SJSA1 (cell line): ENCODE data around the gene ZNF814. TPM values are rescaled to one million over a fixed set of nuclear protein-coding genes. Genes with fewer than 3 reads are reported as not detected.

Source experiments
- DNase-seq, 2 experiments: peaks; one replicate each; pipeline ENCODE4 v3.0.0-alpha.2; 2015 to 2020; ENCODE audit warnings: low spot score in 2 of 2, low read depth in 1 of 2
- H3K27ac ChIP-seq: fragments of 250-450 bp; sonication (Bioruptor Pico); 2 replicates; pipeline ENCODE4 v1.5.1; 2020; ENCODE audit warnings: mild to moderate bottlenecking, moderate library complexity
- H3K27me3 ChIP-seq: fragments of 250-450 bp; sonication (Bioruptor Pico); replicated peaks from 2 replicates; pipeline ENCODE4 v1.5.1; 2020; ENCODE audit warnings: mild to moderate bottlenecking, moderate library complexity
- H3K36me3 ChIP-seq: fragments of 250-450 bp; sonication (Bioruptor Pico); 2 replicates; pipeline ENCODE4 v1.5.1; 2020; ENCODE audit warnings: mild to moderate bottlenecking
- H3K4me1 ChIP-seq: fragments of 250-450 bp; sonication (Bioruptor Pico); replicated peaks from 2 replicates; pipeline ENCODE4 v1.6.1; 2021; ENCODE audit warnings: mild to moderate bottlenecking
- H3K4me3 ChIP-seq: fragments of 250-450 bp; sonication (Bioruptor Pico); 2 replicates; pipeline ENCODE4 v1.5.1; 2020; ENCODE audit warnings: mild to moderate bottlenecking
- H3K9me3 ChIP-seq: fragments of 250-450 bp; sonication (Bioruptor Pico); replicated peaks from 2 replicates; pipeline ENCODE4 v1.5.1; 2020; ENCODE audit warnings: mild to moderate bottlenecking
- total RNA-seq: library from RNA; depleted of rRNA; stranded (reverse); fragments of >200 nt; shearing (Covaris generic); gene quantifications from 2 replicates; pipeline ENCODE4 v1.2.3, GENCODE V29; 2014; rRNA removed

The ZNF814 gene
- total RNA-seq, 1 experiment from 2014 or later, result 1.1 TPM

DNA sequence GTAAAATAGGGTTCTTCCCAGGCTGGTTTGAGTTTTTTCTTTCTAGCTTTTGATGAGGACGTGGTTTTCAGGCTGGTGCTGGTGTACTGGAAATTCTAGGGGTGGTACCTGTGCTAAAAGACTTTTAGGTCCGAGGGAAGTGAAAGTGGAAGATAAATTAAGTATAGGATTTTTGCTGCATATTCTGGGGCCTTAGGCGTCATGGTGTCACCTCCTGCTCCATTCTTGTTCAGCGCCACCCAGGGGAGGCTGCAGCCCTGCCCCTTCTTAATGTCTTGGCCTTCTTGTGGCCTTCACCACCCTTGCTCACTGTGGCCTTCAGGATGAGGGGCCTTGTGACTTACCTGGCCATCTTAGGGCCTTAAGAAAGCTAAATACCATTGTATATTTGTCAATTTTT, 86.6 kb downstream of the ZNF814 start:
- no peaks in the 10 kb centered on the region for H3K9me3 ChIP-seq
- H3K4me3 ChIP-seq, result no peak overlapping the region
- peaks cover 16% of the 10 kb centered on the region for H3K36me3 ChIP-seq
- no peaks in the 10 kb centered on the region for H3K27me3 ChIP-seq
- DNase-seq, result no peak
- H3K27ac ChIP-seq, result no peak overlapping the region
- peaks cover 14% of the 10 kb centered on the region for H3K4me1 ChIP-seq

- Histone ChIP-seq H3K4me3 (no peak overlapping the region), H3K27me3 (no peaks in the 10 kb centered on the region), H3K27ac (no peak overlapping the region), H3K4me1 (peaks cover 14% of the 10 kb centered on the region), H3K36me3 (peaks cover 17% of the 10 kb centered on the region), H3K9me3 (no peaks in the 10 kb centered on the region)
- no peak for DNase-seq
Observed at GRCh38 chr19:57800696-57801095, 88.1 kb downstream of the ZNF814 start.

Other genes starting within 250 kb of the ZNF814 start
- not detected in 2 replicates for gene ZSCAN4, start 220.1 kb downstream of the ZNF814 start, total RNA-seq
- gene ZNF551, start 207.1 kb downstream of the ZNF814 start, total RNA-seq, result 6.3 and 12.2 TPM in 2 replicates
- 0.91 and 0.92 TPM in 2 replicates for gene ZNF154, start 179.8 kb downstream of the ZNF814 start, total RNA-seq
- gene ZNF671, start 161.4 kb downstream of the ZNF814 start, total RNA-seq, result 2.0 and 4.8 TPM in 2 replicates
- 5.7 and 13.0 TPM in 2 replicates for gene ZNF776, start 142.2 kb downstream of the ZNF814 start, total RNA-seq
- 10.7 and 18.2 TPM in 2 replicates for gene ZNF586, start 119.4 kb downstream of the ZNF814 start, total RNA-seq
- 3.3 and 3.5 TPM in 2 replicates for gene ZNF552, start 74.1 kb downstream of the ZNF814 start, total RNA-seq
- gene ZNF587B, start 58.7 kb downstream of the ZNF814 start, total RNA-seq, result 11.4 and 13.6 TPM in 2 replicates
- 12.3 and 13.3 TPM in 2 replicates for gene ZNF587, start 39.2 kb downstream of the ZNF814 start, total RNA-seq
- 7.4 and 8.4 TPM in 2 replicates for gene ZNF417, start 27.6 kb upstream of the ZNF814 start, total RNA-seq
- 0.21 TPM in 1 of 2 replicates, not detected in the other for gene ZNF418, start 46.4 kb upstream of the ZNF814 start, total RNA-seq
- 1.8 and 5.2 TPM in 2 replicates for gene ZNF256, start 58.7 kb upstream of the ZNF814 start, total RNA-seq
- gene C19orf18, start 85.5 kb upstream of the ZNF814 start, total RNA-seq, result not detected in 2 replicates
- 13.1 and 32.0 TPM in 2 replicates for gene ZNF606, start 113.8 kb upstream of the ZNF814 start, total RNA-seq
- gene ZSCAN1, start 145.0 kb upstream of the ZNF814 start, total RNA-seq, result not detected in 2 replicates
- gene ZNF135, start 170.2 kb upstream of the ZNF814 start, total RNA-seq, result not detected in 2 replicates
- gene ZSCAN18, start 209.2 kb upstream of the ZNF814 start, total RNA-seq, result 0.26 TPM in 1 of 2 replicates, not detected in the other